ENCODE data around the gene MEG3.

The MEG3 gene

GRCh38 chr14:100861937-100862247 is 36.0 kb downstream of the MEG3 start:
- Histone ChIP-seq H3K9me3 (ENCODE audit: insufficient read depth, low read length) (no peaks in the 10 kb centered on the region), H3K36me3 (ENCODE audit: low read length) (no peaks in the 10 kb centered on the region), H2AFZ (ENCODE audit: low read depth, low read length, severe bottlenecking) (no peak overlapping the region), H3K9me2 (replicated peaks; ENCODE audit: insufficient read depth, low read length) (no peaks in the 10 kb centered on the region), H3K27me3 (ENCODE audit: low read length) (no peaks in the 10 kb centered on the region), H4K20me1 (ENCODE audit: low read depth, low read length) (no peaks in the 10 kb centered on the region), H3K4me2 (ENCODE audit: low read depth, low read length, poor library complexity, severe bottlenecking) (no peak overlapping the region), H3K79me2 (ENCODE audit: insufficient read depth, low read length) (no peaks in the 10 kb centered on the region), H3K4me3 (ENCODE audit: insufficient read depth, low read length, poor library complexity, severe bottlenecking) (no peak overlapping the region), H3K9ac (ENCODE audit: low read length) (no peak overlapping the region), H3F3A (ENCODE audit: insufficient read depth) (no peaks in the 10 kb centered on the region), H3K27ac (ENCODE audit: low read depth, low read length) (no peak overlapping the region)
- TF ChIP-seq EZH2phosphoT487 (conservative IDR thresholded peaks at IDR 0.05; ENCODE audit: low read length) = no peak

DNA sequence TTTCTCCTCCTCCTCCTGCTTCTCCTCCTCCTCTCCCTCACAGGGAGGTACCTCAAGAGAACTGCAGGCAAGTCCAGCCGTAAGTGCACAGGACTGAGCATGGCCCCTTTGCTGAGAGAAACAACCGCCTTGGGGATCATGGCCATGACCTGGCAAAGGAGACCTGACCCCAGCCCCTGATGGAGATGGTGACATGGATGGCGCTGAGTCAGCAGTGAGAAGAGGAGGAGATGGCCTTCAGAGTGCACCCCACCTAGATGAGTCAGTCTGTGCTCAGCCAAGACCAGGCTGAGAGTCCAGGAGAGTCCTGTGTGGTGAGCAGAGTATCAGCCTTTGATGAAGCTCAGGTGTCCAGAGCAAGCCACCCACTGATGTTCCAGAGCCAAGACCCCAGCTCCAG is 36.4 kb downstream of the MEG3 start:
- Histone ChIP-seq H3K9me3 (ENCODE audit: insufficient read depth, low read length) (no peaks in the 10 kb centered on the region), H3K9ac (ENCODE audit: low read length) (no peak overlapping the region), H3K9me2 (replicated peaks; ENCODE audit: insufficient read depth, low read length) (no peaks in the 10 kb centered on the region), H3K27ac (ENCODE audit: low read depth, low read length) (no peak overlapping the region), H4K20me1 (ENCODE audit: low read depth, low read length) (no peaks in the 10 kb centered on the region), H3F3A (ENCODE audit: insufficient read depth) (no peaks in the 10 kb centered on the region), H3K27me3 (ENCODE audit: low read length) (no peaks in the 10 kb centered on the region), H3K79me2 (ENCODE audit: insufficient read depth, low read length) (no peaks in the 10 kb centered on the region), H3K4me2 (ENCODE audit: low read depth, low read length, poor library complexity, severe bottlenecking) (no peak overlapping the region), H3K4me3 (ENCODE audit: insufficient read depth, low read length, poor library complexity, severe bottlenecking) (no peak overlapping the region), H3K36me3 (ENCODE audit: low read length) (no peaks in the 10 kb centered on the region), H2AFZ (ENCODE audit: low read depth, low read length, severe bottlenecking) (no peak overlapping the region)
- TF ChIP-seq, protein P1, sequence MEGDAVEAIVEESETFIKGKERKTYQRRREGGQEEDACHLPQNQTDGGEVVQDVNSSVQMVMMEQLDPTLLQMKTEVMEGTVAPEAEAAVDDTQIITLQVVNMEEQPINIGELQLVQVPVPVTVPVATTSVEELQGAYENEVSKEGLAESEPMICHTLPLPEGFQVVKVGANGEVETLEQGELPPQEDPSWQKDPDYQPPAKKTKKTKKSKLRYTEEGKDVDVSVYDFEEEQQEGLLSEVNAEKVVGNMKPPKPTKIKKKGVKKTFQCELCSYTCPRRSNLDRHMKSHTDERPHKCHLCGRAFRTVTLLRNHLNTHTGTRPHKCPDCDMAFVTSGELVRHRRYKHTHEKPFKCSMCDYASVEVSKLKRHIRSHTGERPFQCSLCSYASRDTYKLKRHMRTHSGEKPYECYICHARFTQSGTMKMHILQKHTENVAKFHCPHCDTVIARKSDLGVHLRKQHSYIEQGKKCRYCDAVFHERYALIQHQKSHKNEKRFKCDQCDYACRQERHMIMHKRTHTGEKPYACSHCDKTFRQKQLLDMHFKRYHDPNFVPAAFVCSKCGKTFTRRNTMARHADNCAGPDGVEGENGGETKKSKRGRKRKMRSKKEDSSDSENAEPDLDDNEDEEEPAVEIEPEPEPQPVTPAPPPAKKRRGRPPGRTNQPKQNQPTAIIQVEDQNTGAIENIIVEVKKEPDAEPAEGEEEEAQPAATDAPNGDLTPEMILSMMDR (IDR thresholded peaks at IDR 0.05; ENCODE audit: insufficient read depth, low read length, poor library complexity, severe bottlenecking) = no peak
- TF ChIP-seq EZH2phosphoT487 (conservative IDR thresholded peaks at IDR 0.05; ENCODE audit: low read length) = no peak

DNA sequence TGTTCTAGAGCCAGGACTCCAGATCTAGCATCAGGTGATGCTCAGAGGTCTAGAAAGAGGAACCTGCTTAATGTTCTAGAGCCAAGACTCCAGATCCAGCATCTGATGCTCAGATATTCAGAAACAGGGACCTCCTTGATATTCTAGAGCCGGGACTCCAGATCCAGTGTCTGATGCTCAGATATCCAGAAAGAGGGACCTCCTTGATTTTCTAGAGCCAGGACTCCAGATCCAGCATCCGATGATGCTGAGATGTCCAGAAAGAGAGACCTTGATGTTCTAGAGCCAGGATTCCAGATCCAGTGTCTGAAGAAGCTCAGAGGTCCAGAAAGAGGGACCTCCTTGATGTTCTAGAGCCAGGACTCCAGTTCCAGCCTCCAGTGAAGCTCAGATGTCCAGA is 36.9 kb downstream of the MEG3 start:
- no peaks in the 10 kb centered on the region for H3K9me2 ChIP-seq (replicated peaks; ENCODE audit: insufficient read depth, low read length)
- no peak overlapping the region for H3K27ac ChIP-seq (ENCODE audit: low read depth, low read length)
- H3K36me3 ChIP-seq (ENCODE audit: low read length) = no peaks in the 10 kb centered on the region
- no peak overlapping the region for H2AFZ ChIP-seq (ENCODE audit: low read depth, low read length, severe bottlenecking)
- no peak overlapping the region for H3K4me3 ChIP-seq (ENCODE audit: insufficient read depth, low read length, poor library complexity, severe bottlenecking)
- no peaks in the 10 kb centered on the region for H3K9me3 ChIP-seq (ENCODE audit: insufficient read depth, low read length)
- H3K9ac ChIP-seq (ENCODE audit: low read length) = no peak overlapping the region
- no peak overlapping the region for H3K4me2 ChIP-seq (ENCODE audit: low read depth, low read length, poor library complexity, severe bottlenecking)
- TF ChIP-seq, protein P1 (IDR thresholded peaks at IDR 0.05; ENCODE audit: insufficient read depth, low read length, poor library complexity, severe bottlenecking) = no peak
- TF ChIP-seq EZH2phosphoT487 (conservative IDR thresholded peaks at IDR 0.05; ENCODE audit: low read length) = no peak
- H3F3A ChIP-seq (ENCODE audit: insufficient read depth) = no peaks in the 10 kb centered on the region
- H4K20me1 ChIP-seq (ENCODE audit: low read depth, low read length) = no peaks in the 10 kb centered on the region
- no peaks in the 10 kb centered on the region for H3K79me2 ChIP-seq (ENCODE audit: insufficient read depth, low read length)
- H3K27me3 ChIP-seq (ENCODE audit: low read length) = no peaks in the 10 kb centered on the region

GRCh38 chr14:100864206-100864605 is 38.3 kb downstream of the MEG3 start:
- no peaks in the 10 kb centered on the region for H3K9me3 ChIP-seq (ENCODE audit: insufficient read depth, low read length)
- H4K20me1 ChIP-seq (ENCODE audit: low read depth, low read length) = no peaks in the 10 kb centered on the region
- H3K27me3 ChIP-seq (ENCODE audit: low read length) = no peaks in the 10 kb centered on the region
- no peaks in the 10 kb centered on the region for H3K9me2 ChIP-seq (replicated peaks; ENCODE audit: insufficient read depth, low read length)
- no peak overlapping the region for H3K4me2 ChIP-seq (ENCODE audit: low read depth, low read length, poor library complexity, severe bottlenecking)
- no peaks in the 10 kb centered on the region for H3K79me2 ChIP-seq (ENCODE audit: insufficient read depth, low read length)
- no peak overlapping the region for H3K4me3 ChIP-seq (ENCODE audit: insufficient read depth, low read length, poor library complexity, severe bottlenecking)
- no peaks in the 10 kb centered on the region for H3K36me3 ChIP-seq (ENCODE audit: low read length)
- no peaks in the 10 kb centered on the region for H3F3A ChIP-seq (ENCODE audit: insufficient read depth)
- no peak overlapping the region for H3K27ac ChIP-seq (ENCODE audit: low read depth, low read length)
- H3K9ac ChIP-seq (ENCODE audit: low read length) = no peak overlapping the region
- TF ChIP-seq, protein P1 (IDR thresholded peaks at IDR 0.05; ENCODE audit: insufficient read depth, low read length, poor library complexity, severe bottlenecking) = no peak
- no peak overlapping the region for H2AFZ ChIP-seq (ENCODE audit: low read depth, low read length, severe bottlenecking)
